GM19099 (cell line): ENCODE results near the gene CLSTN2.

Experiments
- POLR2A ChIP-seq: IDR thresholded peaks from 3 replicates; pipeline ENCODE4 v1.6.1; 2011; ENCODE audit warnings: low read depth; ENCODE audit not compliant: insufficient read length; ENCODE audit errors: extremely low read depth

Gene CLSTN2

GRCh38 chr3:140205598-140205997, 270.6 kb downstream of the CLSTN2 start:
- no peak for TF ChIP-seq POLR2A

DNA sequence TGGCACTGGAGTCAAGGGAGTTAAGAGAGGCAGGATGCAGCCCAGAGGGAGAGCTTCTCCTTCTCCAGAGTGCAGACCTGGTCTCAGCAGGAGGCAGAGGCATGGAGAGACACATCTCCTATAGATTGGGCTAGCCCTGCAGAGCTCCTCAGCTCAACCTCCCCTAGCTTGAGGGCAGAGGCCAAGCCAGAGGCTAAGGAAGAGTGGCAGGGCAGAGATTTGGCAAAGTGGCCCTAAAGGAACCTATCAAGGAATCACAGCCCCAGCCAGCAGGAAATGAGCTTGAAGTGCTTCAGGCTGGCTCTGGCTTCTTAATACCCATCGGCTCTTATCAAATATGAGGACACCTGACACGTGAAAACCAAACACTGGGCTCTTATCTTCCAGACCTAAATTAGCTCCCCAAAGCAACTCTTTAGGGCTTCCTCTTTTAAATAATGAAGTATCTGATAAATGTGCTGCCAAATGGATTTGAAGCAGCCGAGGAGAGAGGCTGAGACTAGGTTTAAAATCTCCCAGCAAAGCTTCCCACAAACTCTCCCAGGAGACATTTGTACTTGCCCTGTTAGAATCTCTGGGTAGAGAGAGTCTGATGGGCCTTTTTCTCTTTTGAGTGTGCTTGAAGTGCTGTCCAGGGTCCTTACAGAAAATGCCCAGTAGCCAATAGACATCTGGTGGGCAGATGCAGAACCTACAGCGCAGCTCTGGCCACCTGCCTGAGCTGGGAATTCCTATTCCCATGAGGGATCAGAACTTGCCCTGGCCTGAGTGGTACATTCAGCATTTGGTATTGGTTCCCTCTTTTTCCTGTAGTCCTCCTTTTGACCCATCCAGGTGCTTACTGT, 271.4 kb downstream of the CLSTN2 start:
- TF ChIP-seq POLR2A, result no peak

- no peak for TF ChIP-seq POLR2A
Measured at GRCh38 chr3:140207541-140207940, 272.6 kb downstream of the CLSTN2 start.

GRCh38 chr3:140216249-140216648, 281.3 kb downstream of the CLSTN2 start:
- TF ChIP-seq POLR2A, result no peak

DNA sequence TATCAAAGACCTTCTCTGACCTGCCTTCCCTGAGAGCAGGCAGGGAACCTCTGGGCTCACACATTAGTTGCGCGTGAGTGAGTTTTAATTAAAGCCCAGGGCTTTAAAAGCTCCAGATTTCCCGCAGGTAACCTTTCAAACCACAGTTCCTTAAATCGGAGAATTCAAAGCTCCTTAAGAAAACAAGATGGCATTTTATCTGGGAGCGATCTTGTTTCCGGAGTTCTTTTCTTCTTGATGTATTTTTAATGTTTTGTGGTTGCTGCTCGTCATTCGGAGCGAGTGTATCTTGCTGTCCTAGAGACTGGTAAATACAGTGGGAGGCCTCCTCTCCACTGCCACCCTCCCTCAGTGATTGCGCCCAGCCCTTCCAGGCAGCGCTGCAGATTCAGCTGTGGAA, 284.3 kb downstream of the CLSTN2 start:
- no peak for TF ChIP-seq POLR2A

- TF ChIP-seq POLR2A, result no peak
Measured at GRCh38 chr3:140219923-140220452, 285.0 kb downstream of the CLSTN2 start.

- no peak for TF ChIP-seq POLR2A
Measured at GRCh38 chr3:140223197-140223596, 288.2 kb downstream of the CLSTN2 start.

DNA sequence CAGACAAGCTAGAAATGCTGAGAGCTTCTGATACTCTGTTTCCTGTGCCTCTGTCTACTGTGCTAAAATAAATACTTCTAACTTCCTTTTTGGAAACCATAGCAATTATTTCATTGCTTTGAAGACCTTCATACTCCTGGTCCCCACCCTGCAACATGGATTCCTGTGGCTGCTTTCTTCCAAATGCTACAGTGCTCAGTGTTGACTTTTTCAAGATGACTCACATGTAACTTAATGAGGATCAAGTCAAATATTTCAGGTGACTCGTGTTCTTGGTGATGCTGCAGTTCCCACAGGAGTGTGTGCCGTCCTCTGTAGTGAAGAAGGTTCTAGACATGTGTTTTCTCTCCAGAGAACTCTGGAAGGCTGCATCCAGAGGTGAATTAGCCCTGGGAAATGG, 288.6 kb downstream of the CLSTN2 start:
- TF ChIP-seq POLR2A, result no peak

- no peak for TF ChIP-seq POLR2A
Measured at GRCh38 chr3:140224307-140224706, 289.3 kb downstream of the CLSTN2 start.

DNA sequence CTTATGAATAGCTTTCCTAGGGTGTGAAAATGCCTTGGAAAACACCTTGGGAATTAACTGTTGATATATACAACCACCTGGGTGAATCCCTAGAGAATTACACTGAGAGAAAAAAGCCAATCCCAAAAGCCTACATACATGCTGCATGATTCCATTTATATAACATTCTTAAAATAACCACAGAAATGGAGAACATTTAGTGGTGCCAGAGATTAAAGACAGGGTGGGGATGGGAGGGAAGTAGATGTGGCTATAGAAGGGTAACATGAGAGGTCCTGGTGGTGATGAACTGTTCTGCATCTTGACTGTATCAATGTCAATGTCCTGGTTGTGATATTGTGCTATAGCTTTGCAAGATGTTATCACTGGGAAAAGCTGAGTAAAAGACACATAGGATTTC, 291.0 kb downstream of the CLSTN2 start:
- no peak for TF ChIP-seq POLR2A

DNA sequence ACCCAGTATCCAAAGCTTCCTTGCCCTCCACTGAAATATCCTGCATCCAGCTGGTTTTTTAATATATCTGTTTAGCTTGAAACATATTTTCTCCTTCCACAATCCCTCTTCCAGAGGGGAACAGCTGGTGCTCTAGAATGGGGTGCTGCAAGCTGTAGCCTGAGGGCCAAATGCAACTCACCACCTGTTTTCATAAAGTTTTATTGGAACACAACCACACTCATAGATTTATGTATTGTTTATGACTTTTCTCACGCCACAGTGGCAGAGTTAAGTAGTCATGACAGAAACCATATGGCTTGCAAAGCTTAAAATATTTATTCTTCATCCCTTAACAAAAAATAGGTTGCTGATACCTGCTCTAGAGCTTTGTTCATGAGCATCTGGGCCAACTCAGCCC, 298.7 kb downstream of the CLSTN2 start:
- no peak for TF ChIP-seq POLR2A

GRCh38 chr3:140234256-140234655, 299.3 kb downstream of the CLSTN2 start:
- TF ChIP-seq POLR2A, result no peak

DNA sequence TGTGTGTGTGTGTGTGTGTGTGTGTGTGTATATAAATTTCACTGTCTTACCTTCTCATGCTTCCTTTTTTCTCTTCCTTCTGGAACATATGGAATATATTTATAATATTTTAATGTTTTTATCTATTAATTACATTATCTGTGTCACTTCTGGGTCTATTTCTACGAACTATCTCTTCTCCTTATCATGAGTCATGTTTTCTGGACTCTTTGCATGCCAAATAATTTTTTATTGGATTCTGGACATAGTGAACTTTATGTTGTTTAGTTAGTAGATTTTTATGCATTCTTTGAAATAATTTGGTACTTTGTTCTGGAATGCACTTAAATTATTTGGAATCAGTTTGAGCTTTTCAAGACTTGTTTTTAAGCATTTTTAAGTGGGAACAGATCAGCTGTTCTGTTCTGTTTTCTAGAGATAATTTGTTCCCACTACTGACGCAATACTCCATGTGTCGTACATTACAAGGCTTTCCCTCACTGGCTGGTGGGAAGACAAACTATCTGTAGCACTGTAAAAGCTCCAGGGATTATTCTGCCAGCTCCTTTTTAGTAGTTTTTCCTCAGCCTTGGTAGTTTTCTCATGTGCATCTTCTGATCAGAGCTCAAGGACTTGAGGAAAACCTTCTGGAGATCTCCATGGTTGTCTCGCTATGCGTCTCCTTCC, 302.0 kb downstream of the CLSTN2 start:
- TF ChIP-seq POLR2A, result no peak

GRCh38 chr3:140238646-140239314, 303.8 kb downstream of the CLSTN2 start:
- no peak for TF ChIP-seq POLR2A

- TF ChIP-seq POLR2A, result no peak
Measured at GRCh38 chr3:140242818-140243276, 307.9 kb downstream of the CLSTN2 start.

DNA sequence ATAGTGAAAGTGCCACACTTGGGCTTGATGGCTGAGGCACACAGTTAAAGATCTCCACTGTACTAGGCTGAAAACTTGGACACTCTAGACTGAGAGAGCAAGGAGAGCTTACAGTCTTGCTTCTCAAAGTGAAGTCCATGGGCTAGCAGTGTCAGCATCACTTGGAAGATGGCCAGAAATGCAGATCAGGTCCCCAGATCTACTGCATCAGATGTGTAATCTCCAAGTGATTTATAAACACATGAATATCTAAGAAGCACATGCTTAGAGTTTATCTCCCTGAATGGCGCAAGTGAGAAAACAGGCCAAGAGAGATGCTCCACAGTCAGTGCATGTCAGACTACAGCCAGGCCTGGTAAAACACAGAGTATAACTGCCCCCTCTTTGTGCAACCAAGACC, 308.6 kb downstream of the CLSTN2 start:
- TF ChIP-seq POLR2A, result no peak

- TF ChIP-seq POLR2A, result no peak
Measured at GRCh38 chr3:140244893-140245292, 309.9 kb downstream of the CLSTN2 start.
